Activated CD4-positive, alpha-beta T cell treated with anti-CD3 and anti-CD28 coated beads, Interleukin-2, amount 50 U/mL, for 1 hour (primary cell): ENCODE results near the gene COMMD3.

Experiments used
- DNase-seq: peaks from one replicate; pipeline ENCODE4 v3.0.0-alpha.2; 2020

The COMMD3 gene

DNA sequence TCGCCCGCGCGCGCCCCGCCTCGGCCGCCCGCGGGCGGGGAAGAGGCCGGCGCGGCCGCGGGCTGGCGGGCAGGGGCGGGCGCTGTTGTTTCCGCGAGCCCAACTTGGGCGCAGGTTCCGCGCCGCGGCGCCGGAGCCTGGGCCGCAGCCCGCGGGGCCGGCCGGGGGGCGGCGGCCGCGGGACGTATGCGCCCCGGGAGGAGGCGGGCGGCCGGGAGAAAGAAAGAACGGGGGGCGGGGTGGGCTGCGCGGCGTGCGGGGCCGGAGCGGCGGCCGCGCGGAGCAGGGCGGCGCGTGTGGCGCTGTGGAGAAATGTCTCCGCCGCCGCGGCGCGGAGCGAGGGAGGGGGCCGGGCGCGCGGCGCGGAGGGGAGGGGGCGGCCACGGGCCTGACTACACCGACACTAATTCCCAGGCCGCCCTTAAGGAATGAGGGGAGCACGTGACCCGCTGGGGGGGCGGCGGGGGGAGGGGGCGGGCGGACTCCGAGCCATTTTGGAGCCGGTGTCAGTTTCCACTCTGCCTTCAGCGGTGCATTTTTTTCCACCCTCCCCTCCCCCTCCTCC, 4.5 kb downstream of the COMMD3 start, which contains the start of gene BMI1:
BMI1 (plus strand) TSS at position 509 of the 565 bp plus-strand sequence. CDS start 5,351 bp downstream, outside the sequence.
- DNase-seq, result peak; percentile 67

DNA sequence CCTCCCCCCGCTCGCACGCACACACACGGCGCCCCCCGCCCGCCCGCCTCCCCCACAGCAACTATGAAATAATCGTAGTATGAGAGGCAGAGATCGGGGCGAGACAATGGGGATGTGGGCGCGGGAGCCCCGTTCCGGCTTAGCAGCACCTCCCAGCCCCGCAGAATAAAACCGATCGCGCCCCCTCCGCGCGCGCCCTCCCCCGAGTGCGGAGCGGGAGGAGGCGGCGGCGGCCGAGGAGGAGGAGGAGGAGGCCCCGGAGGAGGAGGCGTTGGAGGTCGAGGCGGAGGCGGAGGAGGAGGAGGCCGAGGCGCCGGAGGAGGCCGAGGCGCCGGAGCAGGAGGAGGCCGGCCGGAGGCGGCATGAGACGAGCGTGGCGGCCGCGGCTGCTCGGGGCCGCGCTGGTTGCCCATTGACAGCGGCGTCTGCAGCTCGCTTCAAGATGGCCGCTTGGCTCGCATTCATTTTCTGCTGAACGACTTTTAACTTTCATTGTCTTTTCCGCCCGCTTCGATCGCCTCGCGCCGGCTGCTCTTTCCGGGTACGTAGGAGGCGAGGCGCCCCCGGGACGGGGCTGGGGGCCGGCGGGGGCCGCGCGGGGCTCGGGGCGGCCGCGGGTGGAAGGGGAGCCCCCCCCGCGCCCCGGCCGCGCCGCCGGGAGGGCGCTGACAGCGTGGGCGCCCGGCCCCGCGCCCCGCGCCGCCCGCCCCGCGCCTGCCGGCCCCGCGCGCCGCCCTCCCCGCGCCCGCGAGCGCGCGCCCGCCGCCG, 5.2 kb downstream of the COMMD3 start:
- peak; percentile 54 for DNase-seq

DNA sequence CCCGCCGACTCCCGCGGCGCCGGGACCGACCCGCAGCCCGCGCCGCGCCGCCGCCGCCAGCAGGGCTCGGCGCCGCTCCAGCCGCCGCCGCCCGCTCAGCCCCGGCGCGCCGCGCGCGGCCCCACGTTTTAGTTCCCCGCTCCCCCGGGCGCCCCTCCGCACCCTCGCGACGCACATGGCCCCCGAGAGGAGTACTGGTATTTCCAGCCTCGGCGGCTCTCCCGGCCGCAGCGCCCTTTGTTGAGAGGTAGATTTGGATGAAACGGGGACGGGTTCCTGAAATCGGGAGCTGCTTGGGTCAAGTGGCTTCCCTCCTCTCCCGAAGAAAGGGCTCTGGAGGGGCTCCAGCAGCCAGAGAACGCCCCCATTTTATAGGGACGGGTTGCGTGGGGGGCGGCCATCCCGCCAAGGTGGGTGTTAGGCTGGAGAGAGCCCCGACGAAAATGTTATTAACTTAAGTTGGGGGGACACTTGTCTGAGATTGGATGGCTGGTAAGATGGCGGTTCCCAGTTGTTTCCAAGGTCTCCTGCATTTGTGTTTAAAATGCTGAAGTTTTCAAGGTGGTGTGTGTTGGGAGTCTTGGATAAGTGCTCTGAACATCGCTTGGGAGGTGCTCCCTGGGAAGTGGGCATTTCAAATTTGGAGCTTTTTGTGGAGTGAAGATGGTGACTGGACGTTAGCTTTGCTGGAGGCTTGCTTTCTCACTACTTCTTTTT, 5.9 kb downstream of the COMMD3 start:
- no peak for DNase-seq

GRCh38 chr10:22322641-22323160, 6.5 kb downstream of the COMMD3 start:
- no peak for DNase-seq

DNA sequence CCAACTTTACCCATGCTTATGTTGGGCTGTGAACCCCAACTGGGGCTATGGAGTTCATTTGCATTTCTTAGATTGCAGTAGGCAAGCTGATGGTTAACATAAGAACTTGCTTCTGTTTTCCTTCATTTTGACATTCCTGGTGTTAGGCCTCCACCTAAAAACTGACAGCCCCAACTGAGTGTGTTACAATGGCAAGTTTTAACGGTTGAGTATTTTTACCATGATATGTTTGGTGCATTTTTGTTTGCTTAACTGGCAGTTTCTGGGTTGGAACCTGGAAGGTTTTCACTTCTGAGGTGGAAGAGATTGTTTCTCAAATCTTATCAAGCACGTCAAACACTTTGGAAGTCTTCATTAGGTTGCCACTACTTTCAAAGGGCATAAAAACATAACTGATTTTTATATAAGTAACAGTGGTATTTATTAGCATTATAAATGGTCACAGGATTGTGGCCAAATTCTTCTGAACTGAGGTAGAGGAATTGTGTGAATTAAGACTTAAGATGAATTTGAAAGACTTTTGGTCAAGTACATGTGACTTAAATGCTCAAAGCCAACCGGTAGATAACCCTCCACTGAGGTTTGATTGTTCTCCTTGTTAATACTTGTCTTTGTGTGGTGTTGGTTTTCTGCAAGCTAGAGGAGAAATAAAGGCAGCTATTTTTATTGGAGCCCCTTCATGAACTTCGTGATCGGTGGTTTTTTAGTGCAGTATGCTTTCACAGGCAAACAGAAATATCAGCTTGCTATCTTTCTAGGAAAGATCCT, 7.5 kb downstream of the COMMD3 start:
- no peak for DNase-seq

DNA sequence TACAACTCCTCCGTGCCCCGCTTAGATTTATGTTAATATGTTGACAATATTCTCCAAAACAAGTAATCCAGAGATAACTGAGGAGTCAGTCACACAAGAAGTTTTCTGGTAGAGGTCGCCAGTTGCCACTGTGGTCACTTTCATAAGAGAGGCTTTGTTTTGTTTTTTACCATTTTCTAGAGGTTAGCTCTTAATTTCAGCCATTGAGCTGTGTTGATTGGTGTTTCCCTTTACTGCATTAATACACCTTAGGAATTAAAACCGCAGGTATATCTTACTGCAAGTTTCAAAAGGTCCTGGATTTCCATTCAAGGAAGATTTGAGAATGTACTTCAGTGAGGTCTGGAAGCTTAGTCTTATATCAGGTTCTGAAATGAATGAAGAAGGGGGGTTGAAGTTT, 8.2 kb downstream of the COMMD3 start:
- no peak for DNase-seq

DNA sequence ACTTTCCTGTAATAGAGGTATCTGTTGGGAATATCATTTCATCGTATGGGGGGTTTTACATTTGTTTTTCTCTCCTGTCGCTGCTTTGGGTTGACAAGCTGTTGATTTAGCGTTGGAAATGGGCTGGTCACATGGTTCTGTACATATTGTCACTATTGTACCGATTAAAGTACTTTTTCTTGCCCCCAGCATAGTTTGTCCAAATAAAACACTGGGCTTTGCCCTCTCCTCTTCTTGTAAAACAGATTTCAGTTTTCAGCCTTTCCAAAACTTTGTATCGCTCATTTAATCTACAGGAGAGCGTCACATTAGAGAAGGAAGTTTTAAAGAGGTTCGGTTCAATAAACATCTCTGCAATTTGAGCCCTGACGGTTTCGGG, 8.7 kb downstream of the COMMD3 start:
- no peak for DNase-seq

- peak; percentile 69 for DNase-seq
Observed at GRCh38 chr10:22325272-22326144, 9.3 kb downstream of the COMMD3 start.

GRCh38 chr10:22326145-22326702, 10.0 kb downstream of the COMMD3 start:
- no peak for DNase-seq

GRCh38 chr10:22329150-22329549, 13.0 kb downstream of the COMMD3 start:
- no peak for DNase-seq

- no peak for DNase-seq
Observed at GRCh38 chr10:22332116-22332692, 16.0 kb downstream of the COMMD3 start.

DNA sequence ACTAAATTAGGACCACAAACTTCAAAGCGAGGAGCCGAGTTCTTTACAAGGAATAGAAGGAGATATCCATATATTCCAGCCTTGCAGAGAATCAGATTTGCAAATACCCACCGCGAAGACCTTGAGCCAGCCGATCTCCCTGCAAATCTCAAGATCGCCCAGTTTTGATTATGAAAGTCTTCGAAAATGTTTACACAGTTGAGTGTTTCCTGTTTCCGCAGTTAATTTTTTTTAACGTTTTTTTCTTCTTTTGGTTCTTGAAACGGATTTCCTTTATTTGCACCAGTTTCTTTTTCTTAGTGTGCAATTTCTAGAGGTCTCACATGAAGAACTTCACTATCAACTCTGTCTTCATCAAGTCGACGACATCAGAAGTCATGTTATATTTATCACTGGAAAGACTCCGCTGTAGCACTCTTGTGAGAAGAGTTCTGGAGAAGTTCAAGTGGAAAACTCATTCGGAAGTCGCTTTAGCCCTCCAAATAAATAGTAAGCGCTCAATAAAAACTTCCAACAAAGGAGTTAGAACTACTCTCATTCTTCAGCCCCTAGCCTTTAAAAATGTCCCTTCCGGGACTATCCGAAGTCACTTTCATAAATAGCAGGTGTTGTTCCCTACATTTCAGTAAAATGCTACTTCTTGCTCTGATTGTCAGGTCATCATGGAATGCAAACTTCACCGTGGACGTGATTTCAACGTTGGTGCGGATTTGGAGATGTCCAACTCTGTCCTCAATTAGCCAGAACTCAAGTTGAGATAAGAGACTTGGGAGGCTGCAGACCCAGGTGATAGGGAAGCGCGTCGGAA, 17.2 kb downstream of the COMMD3 start:
- no peak for DNase-seq

DNA sequence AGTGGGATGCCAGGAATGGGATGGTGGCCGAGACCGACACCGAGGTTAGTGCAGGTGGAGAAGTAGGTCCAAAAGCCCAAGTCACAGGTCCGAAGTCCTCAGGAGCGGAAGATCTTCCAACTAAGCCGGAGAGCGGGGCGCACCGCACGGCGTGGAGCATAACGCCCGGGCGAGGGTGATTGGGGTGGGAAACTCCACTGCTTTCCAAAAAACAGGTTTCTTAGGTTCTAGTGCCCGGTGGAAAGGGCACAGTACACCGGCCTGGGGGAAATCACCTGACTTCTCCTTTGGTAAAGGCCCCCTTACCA, 17.7 kb downstream of the COMMD3 start:
- DNase-seq, result no peak

DNA sequence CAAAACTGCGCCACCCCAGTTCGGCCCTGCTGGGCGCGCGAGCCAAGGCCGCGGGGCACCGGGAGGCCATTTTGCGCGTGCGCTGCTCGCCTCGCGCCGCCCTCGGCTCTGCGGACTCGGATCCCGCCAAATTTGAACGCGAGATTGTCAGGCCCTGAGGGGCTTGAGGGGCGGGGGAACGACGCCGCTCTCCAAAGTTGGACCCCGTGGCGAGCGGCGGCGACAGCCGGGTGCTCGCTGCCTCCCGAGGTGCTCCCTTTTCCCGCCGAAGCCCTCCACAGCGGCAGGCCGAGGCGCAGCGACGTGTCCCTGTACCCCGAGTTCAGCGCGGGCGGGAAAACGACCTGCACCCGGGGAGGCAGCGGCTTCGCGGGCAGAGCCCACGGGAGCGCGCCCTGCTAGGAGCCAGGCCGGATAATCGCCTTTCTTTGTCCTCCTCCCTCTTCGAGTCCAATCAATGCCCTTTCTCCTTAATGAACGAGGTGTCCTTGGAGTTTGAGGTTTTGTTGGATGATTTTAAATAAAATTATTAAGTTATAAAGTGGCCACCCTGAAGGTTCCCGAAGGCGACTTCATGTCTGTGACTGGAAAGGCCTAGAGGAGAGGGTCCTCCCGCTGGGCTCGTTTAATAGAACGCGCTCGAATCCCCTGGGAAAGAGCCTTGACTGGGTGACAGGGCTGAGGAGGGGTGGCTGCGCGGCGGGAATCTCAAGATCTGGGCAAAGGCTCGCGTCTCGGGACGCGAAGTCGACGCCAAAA, 18.4 kb downstream of the COMMD3 start:
- DNase-seq, result no peak

DNA sequence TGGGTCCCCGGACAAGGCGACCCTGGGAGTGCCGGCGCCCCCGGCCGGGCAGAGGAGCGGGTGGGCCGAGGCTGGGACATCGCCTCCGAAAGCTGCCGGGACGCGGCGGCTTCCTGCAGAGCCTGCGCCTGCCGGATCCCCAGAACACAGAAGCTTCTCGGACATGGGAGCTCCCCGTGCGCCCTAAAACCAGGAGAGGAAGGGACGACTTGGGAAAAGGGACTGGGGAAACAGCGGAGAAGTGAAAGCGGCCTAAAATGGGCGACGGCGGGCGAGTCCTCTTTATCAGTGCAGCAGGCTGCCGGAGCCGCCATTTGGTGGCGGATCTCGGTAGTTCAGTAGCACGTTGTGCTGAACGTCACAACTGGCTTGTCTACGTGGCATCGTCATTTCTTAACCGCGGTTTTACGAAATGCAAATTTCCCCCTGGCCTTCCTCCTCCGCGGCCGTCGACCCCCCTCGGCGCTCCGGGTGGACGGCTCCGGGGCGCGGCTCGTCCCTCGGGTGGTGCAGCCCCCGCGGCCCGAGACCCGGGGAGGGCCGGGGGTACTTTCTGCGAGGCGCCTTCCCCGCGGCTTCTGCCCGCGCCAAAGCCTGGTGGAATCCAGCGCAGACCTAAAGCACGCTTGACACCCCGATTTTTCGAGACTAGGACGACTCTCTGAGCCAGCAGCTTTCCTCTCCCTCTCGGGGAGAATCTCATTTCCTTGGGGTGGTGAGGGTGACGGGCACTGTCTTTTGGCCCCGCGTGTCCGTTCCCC, 19.2 kb downstream of the COMMD3 start:
- peak; percentile 66 for DNase-seq

DNA sequence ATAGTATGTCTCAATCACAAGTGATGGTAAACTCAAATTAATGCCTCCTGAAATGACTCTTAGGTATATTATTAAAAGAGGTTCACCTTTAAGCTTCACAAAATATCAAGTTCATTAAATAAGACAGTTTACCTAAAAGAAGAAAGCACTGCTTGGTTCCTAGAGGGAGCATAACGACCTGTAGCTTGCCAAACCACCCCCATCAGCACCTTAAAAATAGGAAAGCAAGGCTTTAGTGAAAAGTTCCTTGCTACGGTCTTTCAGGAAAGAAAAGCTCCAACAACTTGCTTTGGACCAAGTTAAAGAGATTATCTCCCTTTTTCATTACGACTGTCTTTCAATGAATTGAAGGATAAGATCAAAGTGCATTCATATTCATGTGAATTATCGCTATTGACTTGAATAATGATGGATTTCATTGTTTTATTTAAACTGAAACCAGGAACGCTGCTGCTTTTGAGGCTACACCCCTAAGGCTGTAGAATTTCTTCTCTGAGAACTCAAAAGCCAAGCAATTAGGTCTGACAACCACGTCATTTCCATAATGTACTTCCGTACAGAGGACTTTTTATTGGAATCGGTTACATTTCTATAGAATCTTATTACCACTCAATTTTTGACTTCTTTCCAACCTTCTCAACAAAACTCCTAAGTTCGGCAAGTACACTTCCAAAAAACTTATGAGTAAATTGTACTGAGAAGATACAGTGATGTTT, 22.2 kb downstream of the COMMD3 start:
- no peak for DNase-seq

DNA sequence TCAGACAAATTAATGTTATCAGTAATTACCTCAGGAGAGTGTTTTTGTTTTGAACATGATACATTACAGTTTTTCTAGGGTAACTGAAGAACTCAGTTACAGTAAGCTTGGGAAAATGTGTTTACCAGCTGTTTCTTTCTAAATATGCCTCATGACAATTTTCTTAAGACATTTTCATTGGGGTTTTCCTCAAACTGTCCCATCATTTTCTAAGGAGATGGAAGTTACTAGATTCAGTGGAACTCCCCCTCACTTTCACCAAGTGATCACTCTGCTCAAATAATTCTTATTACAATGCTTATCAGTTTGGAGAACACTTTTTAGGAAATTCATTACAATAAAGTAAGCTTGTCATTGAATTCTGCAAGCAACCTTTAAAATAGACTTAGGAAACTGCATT, 22.7 kb downstream of the COMMD3 start:
- DNase-seq, result no peak

DNA sequence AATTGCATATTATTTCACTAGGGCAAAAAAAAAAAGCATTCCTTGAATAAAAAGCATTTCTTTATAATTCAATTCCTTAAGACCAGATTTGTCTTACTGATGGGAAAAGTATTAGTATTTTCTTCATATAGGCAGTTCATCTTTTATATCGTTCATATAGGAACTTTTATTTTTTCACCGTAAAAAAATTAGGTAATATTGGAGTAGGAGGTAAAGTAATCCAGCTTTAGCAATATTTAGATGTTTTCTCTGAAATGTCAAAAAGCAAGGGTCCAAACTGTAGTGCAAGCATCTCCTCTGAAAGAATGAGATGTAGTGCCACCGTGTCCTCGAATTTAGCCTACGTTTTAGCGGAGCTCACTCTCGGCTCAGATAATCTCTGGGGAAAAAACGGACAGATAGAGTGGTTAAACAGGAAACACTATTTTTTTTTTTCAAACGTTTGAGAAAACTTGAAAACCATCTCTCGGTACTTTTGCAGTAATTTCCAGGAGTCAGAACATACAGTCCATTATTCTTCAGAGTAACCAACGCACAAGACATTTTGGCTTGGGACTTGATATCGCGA, 23.7 kb downstream of the COMMD3 start:
- no peak for DNase-seq
